IMR-90 (cell line): ENCODE measurements around the gene KPTN. TPM values are rescaled to one million over a fixed set of nuclear protein-coding genes. Genes with fewer than 3 reads are reported as not detected.

ENCODE experiments used
- ATAC-seq: fragments of 200-7000 bp; cut with Tn5 transposase; 2 replicates; pipeline ENCODE4 v1.9.1; 2020; ENCODE audit warnings: low read depth, mild to moderate bottlenecking, moderate library complexity
- BruUV-seq: library from RNA; stranded (reverse); fragments of 400-500 nt; replicated peaks from 2 replicates; lab custom pipeline; 2021; lab: Mats Ljungman, UMichigan
- CTCF ChIA-PET: fragments of 300-600 bp; formaldehyde crosslinking; extraction: SDS; loops from one replicate; lab custom pipeline; 2021; ENCODE audit warnings: antibody characterized with exemption; lab: Yijun Ruan, JAX
- POLR2A ChIA-PET: fragments of 300-600 bp; sonication (Branson Sonifier 250); formaldehyde crosslinking; loops from one replicate; lab custom pipeline; 2022; ENCODE audit warnings: antibody characterized with exemption; ENCODE audit not compliant: unreplicated experiment; lab: Charles Lee
- DNase-seq: peaks from one replicate; pipeline ENCODE4 v3.0.0; 2013
- H2AFZ ChIP-seq: replicated peaks from 2 replicates; pipeline ENCODE3; 2013; ENCODE audit warnings: low read length, mild to moderate bottlenecking; ENCODE audit not compliant: poor library complexity
- H2AK5ac ChIP-seq: 2 replicates; pipeline ENCODE4 v1.6.1; 2013; ENCODE audit warnings: low read depth, low read length, inconsistent platforms
- H2AK9ac ChIP-seq: replicated peaks from 2 replicates; pipeline ENCODE3; 2013; ENCODE audit warnings: mild to moderate bottlenecking, low read depth, low read length, moderate library complexity; ENCODE audit not compliant: poor library complexity
- H2BK120ac ChIP-seq: 2 replicates; pipeline ENCODE4 v1.6.1; 2013; ENCODE audit warnings: low read depth, low read length, inconsistent platforms
- H2BK15ac ChIP-seq: 3 replicates; pipeline ENCODE4 v1.6.1; 2013; ENCODE audit warnings: low read depth, low read length, inconsistent platforms
- H2BK20ac ChIP-seq: 2 replicates; pipeline ENCODE4 v1.6.1; 2013; ENCODE audit warnings: low read depth, mild to moderate bottlenecking, inconsistent platforms, low read length, moderate library complexity
- H2BK5ac ChIP-seq: 2 replicates; pipeline ENCODE4 v1.6.1; 2013; ENCODE audit warnings: mild to moderate bottlenecking, low read depth, low read length, inconsistent platforms; ENCODE audit not compliant: poor library complexity, severe bottlenecking
- H3K14ac ChIP-seq: replicated peaks from 2 replicates; pipeline ENCODE4 v1.6.1; 2013; ENCODE audit warnings: low read depth, low read length, inconsistent platforms
- H3K18ac ChIP-seq: 2 replicates; pipeline ENCODE4 v1.6.1; 2013; ENCODE audit warnings: low read depth, low read length, control low read depth
- H3K23ac ChIP-seq: 2 replicates; pipeline ENCODE4 v1.6.1; 2013; ENCODE audit warnings: low read depth, low read length, inconsistent platforms
- H3K27ac ChIP-seq: 2 replicates; pipeline ENCODE4 v1.5.1; 2013; ENCODE audit warnings: mild to moderate bottlenecking, control low read depth, low read length; ENCODE audit not compliant: insufficient read depth
- H3K27me3 ChIP-seq: 2 replicates; pipeline ENCODE4 v1.6.1; 2013; ENCODE audit warnings: low read length; ENCODE audit not compliant: control insufficient read depth, insufficient read depth
- H3K36me3 ChIP-seq: 2 replicates; pipeline ENCODE4 v1.6.1; 2013; ENCODE audit warnings: low read length, mixed read lengths; ENCODE audit not compliant: control insufficient read depth, insufficient read depth
- H3K4ac ChIP-seq: 2 replicates; pipeline ENCODE4 v1.6.1; 2013; ENCODE audit warnings: low read depth, low read length, inconsistent platforms
- H3K4me1 ChIP-seq: 2 replicates; pipeline ENCODE4 v1.6.1; 2013; ENCODE audit warnings: low read length, mixed read lengths; ENCODE audit not compliant: control insufficient read depth, insufficient read depth
- H3K4me2 ChIP-seq: 2 replicates; pipeline ENCODE4 v1.6.1; 2013; ENCODE audit warnings: low read depth, mild to moderate bottlenecking, control low read depth, low read length, moderate library complexity
- H3K4me3 ChIP-seq: 2 replicates; pipeline ENCODE4 v1.5.1; 2013; ENCODE audit warnings: low read depth, mild to moderate bottlenecking, control low read depth, low read length, moderate library complexity; ENCODE audit not compliant: insufficient read depth
- H3K56ac ChIP-seq: 2 replicates; pipeline ENCODE4 v1.6.1; 2013; ENCODE audit warnings: low read length, inconsistent platforms; ENCODE audit not compliant: insufficient read depth; ENCODE audit errors: extremely low read depth
- H3K79me1 ChIP-seq, 2 experiments: 2 replicates each; pipeline ENCODE4 v1.6.1; 2013; ENCODE audit warnings: low read length in 2 of 2, inconsistent platforms in 1 of 2, low read depth in 1 of 2
- H3K9ac ChIP-seq: 2 replicates; pipeline ENCODE4 v1.6.1; 2013; ENCODE audit warnings: low read depth, low read length, control low read depth
- H3K9me1 ChIP-seq: 2 replicates; pipeline ENCODE4 v1.6.1; 2013; ENCODE audit warnings: low read length, inconsistent platforms; ENCODE audit not compliant: insufficient read depth
- H3K9me3 ChIP-seq: 2 replicates; pipeline ENCODE4 v1.6.1; 2013; ENCODE audit warnings: low read length; ENCODE audit not compliant: control insufficient read depth, insufficient read depth
- H4K20me1 ChIP-seq: 2 replicates; pipeline ENCODE4 v1.6.1; 2013; ENCODE audit warnings: low read length, inconsistent platforms; ENCODE audit not compliant: insufficient read depth
- H4K5ac ChIP-seq: 2 replicates; pipeline ENCODE4 v1.6.1; 2013; ENCODE audit warnings: mild to moderate bottlenecking, low read depth, low read length, control low read depth
- H4K8ac ChIP-seq, 2 experiments: 2 replicates each; pipeline ENCODE4 v1.6.1; 2013; ENCODE audit warnings: low read depth in 2 of 2, low read length in 2 of 2, control low read depth in 1 of 2, inconsistent platforms in 1 of 2
- H4K91ac ChIP-seq: 2 replicates; pipeline ENCODE4 v1.6.1; 2013; ENCODE audit warnings: low read depth, low read length, inconsistent platforms; ENCODE audit not compliant: insufficient read depth
- BHLHE40 ChIP-seq: fragments of 150-350 bp; IDR thresholded peaks from 2 replicates; pipeline ENCODE4 v1.6.1; 2016; ENCODE audit warnings: mild to moderate bottlenecking, low read depth, low read length
- FOS ChIP-seq: fragments of 150-350 bp; IDR thresholded peaks from 2 replicates; pipeline ENCODE4 v1.6.1; 2016; ENCODE audit warnings: low read depth, low read length
- MXI1 ChIP-seq: IDR thresholded peaks from 2 replicates; pipeline ENCODE4 v1.6.1; 2012; ENCODE audit warnings: low read depth, mild to moderate bottlenecking, low read length, moderate library complexity, borderline replicate concordance
- RAD21 ChIP-seq: IDR thresholded peaks from 2 replicates; pipeline ENCODE4 v1.6.1; 2012; ENCODE audit warnings: low read length, improper control_type of control experiment
- RFX5 ChIP-seq: IDR thresholded peaks from 2 replicates; pipeline ENCODE4 v1.8.0; 2012; ENCODE audit warnings: low read depth, mild to moderate bottlenecking, low read length, moderate library complexity
- WGBS, 2 experiments: methylation state at CpG; one replicate each; pipeline versions ENCODE4 v1.1.5 to v1.1.7; 2013; ENCODE audit warnings: missing lambda C conversion rate in 2 of 2; ENCODE audit not compliant: insufficient read length in 1 of 2; ENCODE audit errors: extremely low coverage in 2 of 2; 5-methylcytosine and 5-hydroxymethylcytosine counted together
- dilution Hi-C: fragments of 300-500 bp; cut with HindIII; formaldehyde crosslinking; loops from one replicate; pipeline ENCODE4 v1.14.3; 2018; ENCODE audit warnings: low sequenced_read_pairs; ENCODE audit not compliant: unreplicated experiment
- in situ Hi-C: fragments of 300-500 bp; cut with MboI; formaldehyde crosslinking; loops from 3 replicates; pipeline ENCODE4 v1.14.3; 2019; ENCODE audit warnings: low sequenced_read_pairs, inconsistent platforms, mixed read lengths
- intact Hi-C: fragments of 100-400 bp; cut with micrococcal nuclease; formaldehyde crosslinking; loops from 2 replicates; pipeline ENCODE4 v1.10.0; 2022
- polyA plus RNA-seq, 3 experiments: library from polyadenylated mRNA; depleted of rRNA; stranded (reverse); fragments of >200 nt; gene quantifications; 2 replicates each; pipeline ENCODE4 v1.2.3, GENCODE V29; 2012; ENCODE audit warnings: low replicate concordance in 1 of 3
- total RNA-seq: library from RNA; depleted of rRNA; stranded (reverse); fragments of >200 nt; gene quantifications from 2 replicates; pipeline ENCODE4 v1.2.3, GENCODE V29; 2012
- TF ChIP-seq, protein P1 (sequence below): fragments of 150-350 bp; IDR thresholded peaks from 2 replicates; pipeline ENCODE4 v1.6.1; 2016; ENCODE audit warnings: low read depth, mild to moderate bottlenecking, low read length, moderate library complexity, borderline replicate concordance

KPTN gene
- total and polyA plus RNA-seq, 2 of the 4 experiments (the other 2 are of a cell fraction): 4.1 to 15.4 TPM

DNA sequence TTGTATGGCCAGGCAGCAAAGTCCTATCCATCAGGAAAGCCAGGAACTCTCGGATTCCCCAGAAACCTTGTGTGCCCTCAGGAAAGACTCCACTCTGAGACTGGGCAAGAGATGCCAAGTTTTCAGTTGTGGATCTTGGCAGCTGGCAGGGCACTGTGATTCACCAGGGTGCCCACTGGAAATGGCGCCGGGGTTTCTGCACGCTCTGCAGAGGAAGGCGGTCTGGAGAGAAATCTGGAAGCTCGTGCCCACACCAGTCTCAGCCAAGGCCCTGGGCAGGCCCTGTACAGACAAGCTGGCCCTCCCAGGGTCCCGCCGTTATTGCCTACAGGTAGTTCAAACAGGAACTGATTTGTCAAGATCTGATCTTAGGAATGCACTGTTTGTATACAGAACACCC lies 26.0 kb upstream of the KPTN start:
- H3K4me1 ChIP-seq: peaks cover 18% of the 10 kb centered on the region
- H2BK5ac ChIP-seq: no peak overlapping the region
- H3K4ac ChIP-seq: no peak overlapping the region
- in situ Hi-C loops (no loop called here), dilution Hi-C loops (no loop called here), intact Hi-C loops (loop anchor here (10.0 kb wide), 1 partner anchor 155 kb away; no protein-coding TSS in a partner anchor)
- peaks cover 3% of the 10 kb centered on the region for H3K36me3 ChIP-seq
- no peak overlapping the region for H2AK5ac ChIP-seq
- no peaks in the 10 kb centered on the region for H3K27me3 ChIP-seq
- ATAC-seq (no peak), DNase-seq (no peak)
- no peak overlapping the region for H3K23ac ChIP-seq
- no peak overlapping the region for H3K4me3 ChIP-seq
- H3K14ac ChIP-seq: no peak overlapping the region
- no peak overlapping the region for H2BK120ac ChIP-seq
- H2AFZ ChIP-seq: no peak overlapping the region
- no peak overlapping the region for H3K56ac ChIP-seq
- no peak overlapping the region for H2BK20ac ChIP-seq
- no peak for TF ChIP-seq BHLHE40
- TF ChIP-seq, protein P1, sequence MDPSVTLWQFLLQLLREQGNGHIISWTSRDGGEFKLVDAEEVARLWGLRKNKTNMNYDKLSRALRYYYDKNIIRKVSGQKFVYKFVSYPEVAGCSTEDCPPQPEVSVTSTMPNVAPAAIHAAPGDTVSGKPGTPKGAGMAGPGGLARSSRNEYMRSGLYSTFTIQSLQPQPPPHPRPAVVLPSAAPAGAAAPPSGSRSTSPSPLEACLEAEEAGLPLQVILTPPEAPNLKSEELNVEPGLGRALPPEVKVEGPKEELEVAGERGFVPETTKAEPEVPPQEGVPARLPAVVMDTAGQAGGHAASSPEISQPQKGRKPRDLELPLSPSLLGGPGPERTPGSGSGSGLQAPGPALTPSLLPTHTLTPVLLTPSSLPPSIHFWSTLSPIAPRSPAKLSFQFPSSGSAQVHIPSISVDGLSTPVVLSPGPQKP: no peak
- TF ChIP-seq MXI1: no peak
- no peak for TF ChIP-seq RFX5
- no peak for TF ChIP-seq FOS
- TF ChIP-seq RAD21: no peak
- no peak overlapping the region for H4K8ac ChIP-seq
- H4K5ac ChIP-seq: no peak overlapping the region
- H3K9me3 ChIP-seq: no peaks in the 10 kb centered on the region
- H2BK15ac ChIP-seq: no peak overlapping the region
- H3K18ac ChIP-seq: no peak overlapping the region
- peaks cover 75% of the 10 kb centered on the region for H4K20me1 ChIP-seq
- H3K4me2 ChIP-seq: no peak overlapping the region
- no TSS peak for BruUV-seq
- no peak overlapping the region for H3K9ac ChIP-seq
- H3K79me1 ChIP-seq: peaks cover 39 to 94% of the 10 kb centered on the region in 2 experiments
- H3K9me1 ChIP-seq: peaks cover 20% of the 10 kb centered on the region
- no peak overlapping the region for H4K91ac ChIP-seq
- H3K27ac ChIP-seq: no peak overlapping the region
- H2AK9ac ChIP-seq: no peak overlapping the region
- ChIA-PET POLR2A (no interaction called here), CTCF (interaction anchor here (1.6 kb wide), 1 partner anchor 189 kb away, joined by 3 read pairs; no protein-coding TSS in a partner anchor)
- WGBS, 2 experiments: 86% methylated on average over 5 of the region's 8 CpGs; no CpG with 5 or more reads in 1 of the 2 experiments
